Osteocyte (in vitro differentiated cells): ENCODE measurements around the gene KNG1. TPM values are rescaled to one million over a fixed set of nuclear protein-coding genes. Genes with fewer than 3 reads are reported as not detected.

Experiments used
- DNase-seq: peaks from one replicate; pipeline ENCODE4 v3.0.0; 2021; ENCODE audit warnings: mixed read lengths; ENCODE audit not compliant: unreplicated experiment; ENCODE audit errors: extremely low spot score
- H3K27ac Mint-ChIP-seq: one replicate; pipeline ENCODE4 v1.8.0; 2021; ENCODE audit warnings: mild to moderate bottlenecking, mixed read lengths; ENCODE audit not compliant: unreplicated experiment
- H3K27me3 Mint-ChIP-seq: one replicate; pipeline ENCODE4 v1.8.0; 2021; ENCODE audit warnings: mixed read lengths; ENCODE audit not compliant: unreplicated experiment
- H3K36me3 Mint-ChIP-seq: one replicate; pipeline ENCODE4 v1.8.0; 2021; ENCODE audit warnings: mixed read lengths; ENCODE audit not compliant: unreplicated experiment
- H3K4me1 Mint-ChIP-seq: one replicate; pipeline ENCODE4 v1.8.0; 2021; ENCODE audit warnings: mixed read lengths; ENCODE audit not compliant: unreplicated experiment
- H3K4me3 Mint-ChIP-seq: one replicate; pipeline ENCODE4 v1.8.0; 2021; ENCODE audit warnings: mild to moderate bottlenecking, moderate library complexity, mixed read lengths; ENCODE audit not compliant: unreplicated experiment
- H3K9me3 Mint-ChIP-seq: one replicate; pipeline ENCODE4 v1.8.0; 2021; ENCODE audit warnings: mixed read lengths; ENCODE audit not compliant: unreplicated experiment
- total RNA-seq: library from RNA; stranded (reverse); gene quantifications from 2 replicates; pipeline ENCODE4 v1.2.1, GENCODE V29; 2021
- TF ChIP-seq, protein P1 (sequence below): fragments of 200-600 bp; sonication (generic); IDR thresholded peaks from 2 replicates; pipeline ENCODE4 v1.5.0; 2021; ENCODE audit warnings: antibody characterized with exemption, mild to moderate bottlenecking, moderate library complexity

Gene KNG1
- total RNA-seq, 1 donor from 2014 or later, result not detected

DNA sequence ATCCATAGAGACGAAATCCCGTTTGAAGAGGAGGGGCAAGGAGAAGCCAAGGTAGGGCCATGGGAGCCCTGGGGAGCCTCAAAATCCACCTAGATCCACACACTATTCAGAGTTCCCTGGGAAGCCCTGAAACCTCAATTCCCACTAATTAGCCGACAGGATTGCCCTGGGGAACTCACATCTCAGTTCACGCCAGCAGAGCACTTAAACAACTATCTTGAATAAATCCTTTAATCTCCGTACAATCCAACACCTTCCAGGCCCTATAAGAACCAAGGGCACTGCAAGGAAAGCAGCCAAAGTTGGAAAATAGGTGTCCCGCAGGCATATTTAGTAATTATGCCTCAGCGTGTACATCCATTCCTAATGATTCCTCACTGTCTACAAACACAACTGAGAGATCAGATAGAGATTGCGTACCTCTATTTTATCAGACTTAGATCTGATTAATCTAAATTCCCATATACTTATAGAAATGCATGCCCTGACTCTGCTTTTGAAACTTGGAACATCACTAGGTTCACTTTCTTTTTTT, 40.6 kb downstream of the KNG1 start:
- Mint-ChIP-seq H3K27me3 (peaks cover 12% of the 10 kb centered on the region), H3K4me1 (peaks cover 6% of the 10 kb centered on the region), H3K36me3 (no peaks in the 10 kb centered on the region), H3K9me3 (no peaks in the 10 kb centered on the region), H3K27ac (no peak overlapping the region), H3K4me3 (no peak overlapping the region)
- no peak for DNase-seq
- TF ChIP-seq, protein P1, sequence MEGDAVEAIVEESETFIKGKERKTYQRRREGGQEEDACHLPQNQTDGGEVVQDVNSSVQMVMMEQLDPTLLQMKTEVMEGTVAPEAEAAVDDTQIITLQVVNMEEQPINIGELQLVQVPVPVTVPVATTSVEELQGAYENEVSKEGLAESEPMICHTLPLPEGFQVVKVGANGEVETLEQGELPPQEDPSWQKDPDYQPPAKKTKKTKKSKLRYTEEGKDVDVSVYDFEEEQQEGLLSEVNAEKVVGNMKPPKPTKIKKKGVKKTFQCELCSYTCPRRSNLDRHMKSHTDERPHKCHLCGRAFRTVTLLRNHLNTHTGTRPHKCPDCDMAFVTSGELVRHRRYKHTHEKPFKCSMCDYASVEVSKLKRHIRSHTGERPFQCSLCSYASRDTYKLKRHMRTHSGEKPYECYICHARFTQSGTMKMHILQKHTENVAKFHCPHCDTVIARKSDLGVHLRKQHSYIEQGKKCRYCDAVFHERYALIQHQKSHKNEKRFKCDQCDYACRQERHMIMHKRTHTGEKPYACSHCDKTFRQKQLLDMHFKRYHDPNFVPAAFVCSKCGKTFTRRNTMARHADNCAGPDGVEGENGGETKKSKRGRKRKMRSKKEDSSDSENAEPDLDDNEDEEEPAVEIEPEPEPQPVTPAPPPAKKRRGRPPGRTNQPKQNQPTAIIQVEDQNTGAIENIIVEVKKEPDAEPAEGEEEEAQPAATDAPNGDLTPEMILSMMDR, result no peak

DNA sequence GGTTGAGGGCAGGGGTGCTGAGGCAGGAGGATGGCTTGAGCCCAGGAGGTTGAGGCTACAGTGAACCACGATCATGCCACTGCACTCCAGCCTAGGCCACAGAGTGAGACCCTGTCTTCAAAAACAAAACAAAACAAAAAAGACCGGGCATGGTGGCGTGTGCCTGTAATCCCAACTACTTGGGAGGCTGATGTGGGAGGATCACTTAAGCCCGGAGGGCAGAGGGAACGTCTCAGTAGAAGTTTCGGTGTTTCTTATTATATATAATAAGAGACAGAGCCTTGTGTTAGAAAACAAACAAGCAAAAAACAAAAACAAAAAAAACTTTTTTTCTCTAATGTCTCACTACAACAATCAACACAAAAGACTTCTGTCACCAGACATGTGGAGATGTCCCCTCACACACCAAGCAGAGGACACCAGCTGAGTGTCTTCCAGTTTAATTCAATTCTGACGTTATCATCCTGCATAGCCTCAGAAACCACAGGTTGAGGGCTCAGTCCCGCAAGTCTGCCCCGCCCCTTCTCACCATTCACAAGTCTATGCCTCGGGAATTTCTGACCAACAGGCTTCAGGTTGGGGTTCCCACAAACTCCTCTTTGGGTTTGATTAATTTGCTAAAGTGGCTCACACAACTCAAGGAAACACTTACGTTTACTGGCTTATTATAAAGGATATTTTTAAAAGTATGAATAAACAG, 42.2 kb downstream of the KNG1 start:
- no peak for DNase-seq
- Mint-ChIP-seq H3K36me3 (no peaks in the 10 kb centered on the region), H3K4me1 (no peaks in the 10 kb centered on the region), H3K4me3 (no peak overlapping the region), H3K27me3 (peaks cover 12% of the 10 kb centered on the region), H3K27ac (no peak overlapping the region), H3K9me3 (no peaks in the 10 kb centered on the region)
- TF ChIP-seq, protein P1, result no peak

DNA sequence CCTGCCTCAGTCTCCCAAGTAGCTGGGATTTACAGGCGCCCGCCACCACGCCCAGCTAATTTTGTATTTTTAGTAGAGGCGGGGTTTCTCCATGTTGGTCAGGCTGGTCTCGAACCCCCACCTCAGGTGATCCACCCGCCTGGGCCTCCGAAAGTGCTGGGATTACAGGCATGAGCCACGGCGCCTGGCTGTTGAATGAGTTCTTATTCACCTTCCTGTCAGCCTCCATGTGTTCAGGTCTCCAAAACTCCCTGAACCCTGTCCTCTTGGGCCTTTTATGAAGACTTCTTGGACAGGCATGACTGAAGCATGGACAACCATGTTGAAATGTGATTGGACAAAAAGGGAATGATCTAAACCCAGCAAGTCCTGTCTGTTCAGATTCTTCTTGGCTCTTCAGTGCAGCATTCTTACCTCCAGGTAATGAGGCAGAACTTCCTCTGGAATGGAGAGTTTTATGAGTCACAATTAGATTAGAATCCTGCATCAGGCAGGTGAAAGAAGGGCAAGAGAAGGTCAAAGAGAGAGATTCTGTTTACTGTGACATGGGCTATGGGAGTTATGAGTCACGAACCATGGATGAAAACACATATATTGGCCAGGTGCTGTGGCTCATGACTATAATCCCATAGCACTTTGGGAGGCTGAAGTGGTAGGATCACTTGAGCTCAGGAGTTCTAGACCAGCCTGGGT, 43.1 kb downstream of the KNG1 start:
- no peak for DNase-seq
- no peak overlapping the region for H3K4me3 Mint-ChIP-seq
- TF ChIP-seq, protein P1, result no peak
- peaks cover 12% of the 10 kb centered on the region for H3K27me3 Mint-ChIP-seq
- no peaks in the 10 kb centered on the region for H3K36me3 Mint-ChIP-seq
- no peaks in the 10 kb centered on the region for H3K9me3 Mint-ChIP-seq
- H3K4me1 Mint-ChIP-seq, result no peaks in the 10 kb centered on the region
- no peak overlapping the region for H3K27ac Mint-ChIP-seq

DNA sequence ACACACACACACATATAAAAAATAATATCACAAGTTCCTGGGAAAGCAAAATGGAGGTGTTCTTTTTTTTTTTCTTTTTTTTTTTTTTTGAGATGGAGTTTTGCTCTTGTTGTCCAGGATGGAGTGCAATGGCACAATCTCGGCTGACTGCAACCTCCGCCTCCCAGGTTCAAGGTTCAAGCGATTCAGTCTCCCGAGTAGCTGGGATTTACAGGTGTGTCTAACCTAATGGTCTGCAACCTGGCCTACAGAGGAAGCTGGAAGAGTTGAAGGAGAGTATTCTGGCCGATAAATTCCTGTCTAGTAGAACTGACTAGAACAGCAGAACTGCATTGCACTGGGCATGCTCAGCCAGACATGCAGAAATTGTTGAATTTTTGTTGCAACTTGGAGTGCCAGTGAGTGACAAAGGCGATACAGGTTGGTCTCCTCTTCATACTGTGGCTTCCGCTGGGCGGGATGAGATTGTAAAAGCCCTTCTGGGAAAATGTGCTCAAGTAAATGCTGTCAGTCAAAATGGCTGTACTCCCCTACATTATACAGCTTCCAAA, 43.8 kb downstream of the KNG1 start:
- TF ChIP-seq, protein P1, result no peak
- Mint-ChIP-seq H3K4me1 (no peaks in the 10 kb centered on the region), H3K27me3 (peaks cover 12% of the 10 kb centered on the region), H3K27ac (no peak overlapping the region), H3K4me3 (no peak overlapping the region), H3K36me3 (no peaks in the 10 kb centered on the region), H3K9me3 (no peaks in the 10 kb centered on the region)
- no peak for DNase-seq

DNA sequence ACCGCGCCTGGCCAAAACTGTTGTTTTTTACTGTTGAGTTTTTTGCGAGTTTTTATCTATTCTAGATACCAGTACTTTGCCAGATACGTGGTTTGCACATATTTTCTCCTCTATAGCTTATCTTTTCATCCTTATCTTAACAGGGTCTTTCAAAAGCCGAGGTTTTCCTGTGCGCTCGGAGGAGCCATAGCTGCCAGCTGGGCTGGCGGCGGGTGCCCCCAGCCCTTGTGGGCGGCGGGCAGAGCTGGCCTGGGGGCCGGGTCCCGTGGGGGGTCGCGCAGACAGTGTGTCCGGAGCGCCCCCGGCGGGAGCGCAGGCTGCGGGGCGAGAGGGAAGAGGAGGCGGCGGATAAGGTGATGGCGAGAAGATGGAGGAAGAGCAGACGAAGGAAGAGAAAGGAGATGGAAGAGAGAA, 55.1 kb downstream of the KNG1 start:
- H3K4me3 Mint-ChIP-seq, result peak overlapping the region; percentile 68

More for the DNA sequence above, 55.1 kb downstream of the KNG1 start:
- Mint-ChIP-seq H3K27ac (peak overlapping the region; percentile 69), H3K27me3 (no peaks in the 10 kb centered on the region), H3K4me1 (peaks cover 17% of the 10 kb centered on the region), H3K36me3 (no peaks in the 10 kb centered on the region), H3K9me3 (no peaks in the 10 kb centered on the region)
- TF ChIP-seq, protein P1, result no peak
- DNase-seq, result no peak
